T-helper 2 cell treated with Interferon-gamma antibody and Interleukin-4, amounts not matched to agents 5 μg/mL and 100 μg/mL, for 36 hours (primary cell): ENCODE measurements around the gene PTPN21.
A peak's percentile ranks its signal among the peaks of the same experiment; 100 is the strongest.

ENCODE experiments used
- DNase-seq: peaks from one replicate; pipeline ENCODE4 v3.0.0; 2021; ENCODE audit warnings: low spot score
- H3K27ac Mint-ChIP-seq: one replicate; pipeline ENCODE4 v1.8.0; 2021; ENCODE audit warnings: mild to moderate bottlenecking, mixed read lengths
- H3K27me3 Mint-ChIP-seq: one replicate; pipeline ENCODE4 v1.8.0; 2021; ENCODE audit warnings: low read depth, mixed read lengths
- H3K36me3 Mint-ChIP-seq: one replicate; pipeline ENCODE4 v1.8.0; 2021; ENCODE audit warnings: low read depth, mixed read lengths
- H3K4me1 Mint-ChIP-seq: one replicate; pipeline ENCODE4 v1.8.0; 2021; ENCODE audit warnings: low read depth, mixed read lengths
- H3K4me3 Mint-ChIP-seq: one replicate; pipeline ENCODE4 v1.8.0; 2022; ENCODE audit warnings: mild to moderate bottlenecking, moderate library complexity, mixed read lengths
- H3K9me3 Mint-ChIP-seq: one replicate; pipeline ENCODE4 v1.8.0; 2021; ENCODE audit warnings: mixed read lengths

The PTPN21 gene

DNA sequence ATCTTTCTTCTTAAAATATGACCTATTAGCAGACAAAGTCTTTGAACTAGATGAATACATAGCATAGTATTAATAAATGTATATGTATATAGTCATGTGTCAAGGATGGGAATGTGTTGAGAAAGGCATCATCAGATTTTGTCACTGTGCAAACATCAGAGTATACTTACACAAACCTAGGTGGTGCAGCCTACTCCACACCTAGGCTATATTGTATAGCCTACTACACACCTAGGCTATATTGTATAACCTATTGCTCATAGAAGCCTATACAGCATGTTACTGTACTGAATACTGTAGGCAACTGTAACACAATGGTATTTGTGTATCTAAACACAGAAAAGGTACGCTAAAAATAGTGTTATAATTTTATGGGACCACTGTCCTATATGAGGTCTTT lies 47.6 kb downstream of the PTPN21 start:
- Mint-ChIP-seq H3K36me3 (no peaks in the 10 kb centered on the region), H3K27ac (no peak overlapping the region), H3K9me3 (no peaks in the 10 kb centered on the region), H3K4me1 (no peaks in the 10 kb centered on the region), H3K4me3 (no peak overlapping the region), H3K27me3 (peaks cover 10% of the 10 kb centered on the region)
- no peak for DNase-seq

DNA sequence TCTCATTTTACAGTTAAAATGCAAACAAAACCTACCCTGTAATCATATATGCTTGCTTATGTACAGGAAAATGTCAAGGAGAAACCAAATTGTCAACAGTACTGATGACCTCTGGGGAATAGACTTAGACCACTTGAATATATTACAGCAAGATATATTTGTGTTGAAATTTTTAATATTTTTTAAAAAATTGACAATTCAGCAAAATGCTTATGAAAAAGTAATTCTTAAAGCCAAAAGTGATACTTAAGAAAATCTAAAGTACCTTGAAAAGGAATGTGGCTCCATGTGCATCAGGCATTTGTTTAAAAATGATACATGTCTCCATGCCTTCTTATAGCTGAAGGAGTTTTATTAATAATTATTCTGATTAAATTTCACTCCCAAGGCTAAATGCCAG lies 49.2 kb downstream of the PTPN21 start:
- Mint-ChIP-seq H3K36me3 (no peaks in the 10 kb centered on the region), H3K27ac (no peak overlapping the region), H3K27me3 (peaks cover 12% of the 10 kb centered on the region), H3K9me3 (no peaks in the 10 kb centered on the region), H3K4me1 (no peaks in the 10 kb centered on the region), H3K4me3 (no peak overlapping the region)
- no peak for DNase-seq

DNA sequence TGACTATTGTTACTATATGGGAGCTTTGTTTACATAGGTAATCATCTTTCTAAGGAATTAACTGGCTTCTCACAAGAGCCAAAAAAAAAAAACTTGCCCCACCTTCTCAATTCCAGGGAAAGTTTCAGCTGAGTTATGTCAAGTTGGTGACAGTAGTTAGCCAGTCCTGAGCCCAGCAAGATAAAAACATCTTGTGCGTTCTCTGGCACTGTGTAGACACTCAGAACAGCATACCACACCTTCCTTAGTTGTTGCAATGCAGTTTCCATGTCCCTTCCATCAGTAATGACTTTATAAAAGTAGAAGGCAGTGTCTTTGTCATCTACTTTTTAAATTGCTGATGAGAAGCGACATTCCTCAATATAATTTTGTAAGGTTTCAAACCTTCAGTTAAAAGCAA lies 50.2 kb downstream of the PTPN21 start:
- Mint-ChIP-seq H3K27me3 (peaks cover 12% of the 10 kb centered on the region), H3K9me3 (no peaks in the 10 kb centered on the region), H3K36me3 (no peaks in the 10 kb centered on the region), H3K4me3 (no peak overlapping the region), H3K27ac (no peak overlapping the region), H3K4me1 (no peaks in the 10 kb centered on the region)
- no peak for DNase-seq

DNA sequence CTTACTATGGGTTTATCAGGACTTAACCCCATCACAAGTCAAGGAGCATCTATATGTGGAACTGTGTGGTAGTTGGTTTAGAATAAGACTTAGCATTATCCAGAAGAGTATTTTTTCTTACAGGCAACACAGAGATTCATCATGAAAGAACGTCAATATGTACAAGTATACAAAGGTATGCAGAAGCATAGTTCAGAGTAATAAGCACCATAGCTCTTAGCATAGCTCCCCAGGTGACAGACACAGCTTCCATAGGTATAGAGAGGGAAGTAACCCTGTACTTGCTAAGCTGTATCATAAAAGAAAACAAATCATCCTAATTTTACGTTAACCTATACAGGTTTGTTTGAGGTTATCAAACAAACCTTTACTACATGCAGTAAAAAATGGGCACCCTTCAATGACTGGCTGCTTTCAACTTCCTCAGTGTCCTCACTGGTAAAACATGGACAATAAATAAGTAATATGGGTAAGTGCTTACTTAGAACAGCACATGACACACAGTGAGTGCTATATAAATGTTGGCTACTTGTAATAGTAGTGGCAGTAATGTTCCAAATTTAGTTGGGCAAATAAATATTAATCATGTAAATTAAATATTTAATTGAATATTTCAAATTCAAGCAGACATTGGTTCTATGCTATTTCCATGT lies 50.9 kb downstream of the PTPN21 start:
- no peaks in the 10 kb centered on the region for H3K36me3 Mint-ChIP-seq
- no peak for DNase-seq
- H3K4me1 Mint-ChIP-seq, result no peaks in the 10 kb centered on the region
- no peak overlapping the region for H3K4me3 Mint-ChIP-seq
- H3K9me3 Mint-ChIP-seq, result no peaks in the 10 kb centered on the region
- H3K27me3 Mint-ChIP-seq, result peaks cover 7% of the 10 kb centered on the region
- no peak overlapping the region for H3K27ac Mint-ChIP-seq

DNA sequence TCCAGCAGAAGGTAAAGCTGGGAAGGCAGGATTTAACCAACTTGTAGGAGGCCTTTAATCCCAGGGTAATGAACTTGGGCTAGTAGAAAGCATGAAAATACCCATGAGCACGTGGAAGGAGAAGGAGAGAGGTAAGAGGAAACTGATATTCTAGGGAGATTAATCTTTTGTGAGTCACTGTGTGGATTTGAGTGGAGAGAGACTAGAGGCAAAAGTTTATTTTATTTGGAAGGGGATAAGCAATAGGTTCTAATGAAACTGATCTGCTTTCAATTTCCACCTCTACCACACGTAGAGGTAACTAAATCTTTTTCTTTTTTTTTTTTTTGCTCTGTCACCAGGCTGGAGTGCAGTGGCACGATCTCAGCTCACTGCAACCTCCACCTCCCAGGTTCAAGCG lies 52.1 kb downstream of the PTPN21 start:
- no peak overlapping the region for H3K27ac Mint-ChIP-seq
- no peak overlapping the region for H3K4me3 Mint-ChIP-seq
- no peak for DNase-seq
- no peaks in the 10 kb centered on the region for H3K9me3 Mint-ChIP-seq
- peaks cover 4% of the 10 kb centered on the region for H3K27me3 Mint-ChIP-seq
- no peaks in the 10 kb centered on the region for H3K4me1 Mint-ChIP-seq
- H3K36me3 Mint-ChIP-seq, result no peaks in the 10 kb centered on the region

DNA sequence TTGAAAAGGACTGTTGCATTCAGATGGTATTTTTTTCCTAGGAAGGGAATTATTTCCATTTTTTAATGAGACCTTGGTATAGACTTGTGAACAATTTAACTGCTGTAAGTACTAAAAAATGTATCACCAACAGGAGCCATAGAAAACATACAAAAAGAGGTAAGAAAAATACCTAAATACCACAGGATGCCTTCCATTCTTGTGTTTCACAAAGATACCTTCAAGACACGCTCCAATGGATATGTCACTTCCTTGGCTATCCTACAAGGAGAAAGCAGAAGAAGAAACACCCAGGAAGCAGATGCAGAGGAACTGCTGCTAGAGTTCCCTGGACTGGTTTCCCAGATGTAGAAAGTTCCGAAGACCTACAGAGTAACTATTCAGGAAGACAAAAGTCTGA lies 54.2 kb downstream of the PTPN21 start:
- Mint-ChIP-seq H3K27me3 (peaks cover 4% of the 10 kb centered on the region), H3K4me3 (no peak overlapping the region), H3K36me3 (no peaks in the 10 kb centered on the region), H3K9me3 (no peaks in the 10 kb centered on the region), H3K27ac (no peak overlapping the region), H3K4me1 (no peaks in the 10 kb centered on the region)
- no peak for DNase-seq

DNA sequence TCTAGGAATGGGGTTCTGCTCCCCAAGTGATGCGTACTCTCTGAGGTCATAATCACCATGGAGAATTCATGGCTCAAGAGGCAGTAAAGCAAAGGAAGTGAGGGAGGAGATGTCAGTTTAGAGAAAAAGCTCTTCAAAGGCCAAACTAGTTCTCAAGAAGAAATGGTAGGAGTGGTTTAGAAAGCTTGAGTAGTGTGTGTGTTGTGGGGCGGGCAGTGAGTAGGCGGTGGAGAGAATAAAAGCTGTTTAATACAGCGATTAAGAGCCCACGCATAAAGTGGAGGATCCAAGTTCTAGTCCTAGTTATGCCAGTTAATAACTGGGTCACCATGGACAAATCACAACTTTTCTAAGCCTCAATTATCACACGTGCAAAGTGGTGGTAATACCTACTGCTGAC lies 55.6 kb downstream of the PTPN21 start:
- Mint-ChIP-seq H3K4me1 (no peaks in the 10 kb centered on the region), H3K36me3 (no peaks in the 10 kb centered on the region), H3K27ac (no peak overlapping the region), H3K9me3 (no peaks in the 10 kb centered on the region), H3K27me3 (peaks cover 4% of the 10 kb centered on the region), H3K4me3 (no peak overlapping the region)
- DNase-seq, result no peak

DNA sequence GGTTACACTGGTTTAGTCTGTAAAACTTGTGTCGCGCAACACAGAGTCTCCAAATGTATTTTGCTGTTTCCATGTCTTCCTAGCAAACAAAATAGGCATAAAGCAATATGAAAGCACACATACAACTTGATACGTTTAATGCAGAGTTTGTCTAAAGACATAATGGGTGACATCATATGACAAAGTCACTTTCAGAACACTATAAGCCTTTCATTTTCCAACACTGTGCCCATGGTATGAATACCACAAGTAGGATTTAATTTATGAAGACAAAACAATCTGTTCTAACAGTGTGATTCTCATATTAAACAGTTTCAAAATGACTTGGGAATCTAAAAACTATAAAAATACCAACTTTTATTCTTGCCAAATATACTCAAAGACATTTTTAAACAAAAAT lies 58.4 kb downstream of the PTPN21 start:
- no peak for DNase-seq
- peaks cover 2% of the 10 kb centered on the region for H3K27me3 Mint-ChIP-seq
- H3K4me3 Mint-ChIP-seq, result no peak overlapping the region
- H3K4me1 Mint-ChIP-seq, result peaks cover 4% of the 10 kb centered on the region
- H3K27ac Mint-ChIP-seq, result no peak overlapping the region
- no peaks in the 10 kb centered on the region for H3K9me3 Mint-ChIP-seq
- no peaks in the 10 kb centered on the region for H3K36me3 Mint-ChIP-seq

DNA sequence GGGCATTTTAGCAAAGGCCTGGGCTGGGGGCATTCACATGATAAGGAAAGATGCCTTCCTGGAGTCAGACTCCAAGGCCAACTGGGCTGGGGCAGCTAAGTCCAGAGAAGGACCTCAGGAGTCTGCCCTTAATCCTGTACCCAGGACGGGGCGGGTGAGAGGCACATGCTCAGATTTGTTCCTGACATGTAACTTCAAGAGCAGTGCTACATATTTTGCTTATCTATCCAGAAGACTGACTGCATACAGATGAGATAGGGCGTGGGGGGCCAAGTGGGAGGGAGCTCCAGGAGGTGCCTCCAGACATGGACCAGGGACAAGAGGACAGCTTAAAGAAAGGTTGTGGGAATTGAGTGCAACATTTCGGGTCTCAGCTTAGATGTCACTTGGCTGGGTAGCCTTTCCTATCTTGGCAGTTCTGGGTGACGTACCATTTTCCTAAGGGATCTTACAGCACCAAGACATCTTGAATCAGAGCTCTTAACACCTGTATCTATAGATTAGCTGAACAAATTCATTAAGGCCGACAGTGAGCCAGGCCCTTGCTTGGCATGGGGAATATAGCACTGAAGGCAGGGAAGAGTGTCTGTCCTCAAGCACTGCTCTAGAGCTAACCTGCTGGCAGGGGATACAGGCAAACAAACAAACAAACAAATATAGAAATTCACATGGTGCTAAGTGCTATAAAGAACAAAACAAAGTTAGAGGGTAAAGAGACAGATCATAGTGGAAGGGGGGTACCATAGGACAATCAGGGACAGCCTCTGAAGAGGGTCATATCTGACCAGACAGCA lies 61.2 kb downstream of the PTPN21 start:
- no peak overlapping the region for H3K27ac Mint-ChIP-seq

DNA sequence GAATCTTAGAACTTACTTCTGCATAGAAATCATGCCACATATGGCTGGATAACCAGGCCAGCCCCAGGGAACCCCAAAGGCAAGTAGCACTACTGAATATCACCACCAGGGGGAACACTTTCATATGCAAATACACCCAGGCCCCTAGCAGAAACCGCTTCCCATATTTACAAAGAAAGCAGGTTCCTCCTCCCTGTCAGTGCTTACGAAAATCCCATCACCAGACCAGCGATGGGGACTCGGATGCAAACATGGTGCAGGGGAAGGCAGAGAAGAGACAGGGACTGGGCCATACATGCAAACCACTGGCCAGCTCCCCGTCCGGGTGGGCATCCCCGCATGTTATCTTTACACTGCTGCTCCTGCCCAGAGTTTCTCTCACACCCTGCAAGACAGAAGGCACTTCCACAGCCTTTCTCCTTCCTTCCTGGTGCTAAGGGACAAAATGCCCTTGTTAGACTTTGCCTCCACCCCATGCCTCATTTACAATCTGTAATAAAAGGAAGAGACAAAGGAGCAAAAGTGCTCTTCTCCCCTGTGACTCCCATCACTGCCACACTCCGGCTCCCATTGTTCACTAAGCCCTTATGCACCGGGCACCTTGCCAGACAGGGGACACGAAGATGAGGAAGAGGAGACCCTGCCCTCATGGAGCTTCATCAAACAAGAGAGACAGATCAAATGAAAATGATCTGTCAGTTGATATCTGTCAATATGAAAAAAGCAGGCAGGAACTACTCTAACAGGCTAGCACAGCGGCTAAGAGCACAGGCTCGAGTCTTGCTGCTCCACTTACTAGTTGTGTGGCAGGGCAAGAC lies 62.3 kb downstream of the PTPN21 start:
- Mint-ChIP-seq H3K4me1 (peaks cover 4% of the 10 kb centered on the region), H3K36me3 (no peaks in the 10 kb centered on the region), H3K4me3 (no peak overlapping the region), H3K27me3 (peaks cover 2% of the 10 kb centered on the region), H3K27ac (no peak overlapping the region), H3K9me3 (no peaks in the 10 kb centered on the region)
- peak; percentile 29 for DNase-seq

More for the DNA sequence above, 61.2 kb downstream of the PTPN21 start:
- no peaks in the 10 kb centered on the region for H3K36me3 Mint-ChIP-seq
- H3K9me3 Mint-ChIP-seq, result no peaks in the 10 kb centered on the region
- H3K4me3 Mint-ChIP-seq, result no peak overlapping the region
- DNase-seq, result no peak
- peaks cover 2% of the 10 kb centered on the region for H3K27me3 Mint-ChIP-seq
- peaks cover 4% of the 10 kb centered on the region for H3K4me1 Mint-ChIP-seq

DNA sequence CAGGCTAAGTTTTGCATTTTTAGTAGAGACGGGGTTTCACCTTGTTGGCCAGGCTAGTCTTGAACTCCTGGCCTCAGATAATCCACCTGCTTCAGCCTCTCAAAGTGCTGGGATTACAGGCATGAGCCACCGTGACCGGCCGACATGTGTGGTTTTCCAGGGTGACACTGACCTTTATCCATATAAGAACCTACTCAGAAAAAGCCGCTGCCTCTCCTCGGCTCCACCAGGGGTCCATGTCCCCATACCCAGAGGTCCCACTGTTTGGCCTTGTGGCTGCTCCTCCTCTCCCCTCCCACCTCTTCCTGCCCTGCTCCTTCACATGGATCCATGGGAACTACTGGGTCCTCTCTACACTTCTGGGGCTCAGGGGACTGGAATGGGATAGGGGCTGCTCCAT lies 64.6 kb downstream of the PTPN21 start:
- peaks cover 4% of the 10 kb centered on the region for H3K4me1 Mint-ChIP-seq
- H3K4me3 Mint-ChIP-seq, result no peak overlapping the region
- H3K27ac Mint-ChIP-seq, result no peak overlapping the region
- H3K27me3 Mint-ChIP-seq, result peaks cover 2% of the 10 kb centered on the region
- H3K36me3 Mint-ChIP-seq, result no peaks in the 10 kb centered on the region
- H3K9me3 Mint-ChIP-seq, result no peaks in the 10 kb centered on the region
- no peak for DNase-seq

DNA sequence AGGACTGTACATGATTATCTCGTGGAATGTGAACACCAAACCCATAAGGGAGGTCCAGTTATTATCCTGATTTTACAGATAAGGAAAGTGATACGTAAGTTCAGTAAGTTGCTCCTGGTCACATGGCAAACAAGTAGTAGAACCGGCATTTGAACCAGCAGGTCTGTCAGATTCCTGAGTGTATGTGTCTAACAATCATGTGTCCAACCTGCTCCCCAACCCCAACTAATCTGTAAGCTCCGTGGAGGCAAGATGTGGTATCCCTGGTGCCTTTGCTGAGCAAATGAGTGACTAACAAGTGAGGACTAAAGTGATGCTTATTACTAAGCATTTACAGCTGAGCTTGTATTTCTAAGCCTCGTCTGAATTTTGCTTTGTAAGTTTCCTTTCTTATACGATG lies 65.9 kb downstream of the PTPN21 start:
- Mint-ChIP-seq H3K36me3 (no peaks in the 10 kb centered on the region), H3K4me1 (peaks cover 4% of the 10 kb centered on the region), H3K4me3 (no peak overlapping the region), H3K9me3 (no peaks in the 10 kb centered on the region), H3K27ac (no peak overlapping the region), H3K27me3 (peaks cover 2% of the 10 kb centered on the region)
- DNase-seq, result no peak

DNA sequence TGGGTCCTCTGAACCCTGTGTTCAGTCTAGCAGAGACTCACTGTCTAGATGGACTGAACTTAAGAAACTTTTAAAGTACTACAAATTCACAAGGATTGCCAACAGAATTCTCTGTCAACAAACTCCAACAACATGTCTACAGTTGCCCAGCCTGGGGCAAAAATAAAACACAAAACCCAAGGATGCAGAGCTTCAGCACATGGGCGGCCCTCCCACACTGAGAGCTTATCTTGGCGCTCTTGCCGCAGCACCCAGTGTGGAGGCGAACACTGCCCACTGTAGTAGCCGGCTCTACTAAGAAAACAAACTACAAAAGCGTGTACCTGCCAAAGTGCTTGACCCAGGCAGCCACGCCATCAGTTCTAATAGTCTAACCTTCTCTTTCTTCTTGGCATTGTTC lies 66.7 kb downstream of the PTPN21 start:
- Mint-ChIP-seq H3K4me1 (peaks cover 4% of the 10 kb centered on the region), H3K27ac (no peak overlapping the region), H3K4me3 (no peak overlapping the region), H3K9me3 (no peaks in the 10 kb centered on the region), H3K36me3 (no peaks in the 10 kb centered on the region), H3K27me3 (peaks cover 2% of the 10 kb centered on the region)
- no peak for DNase-seq

DNA sequence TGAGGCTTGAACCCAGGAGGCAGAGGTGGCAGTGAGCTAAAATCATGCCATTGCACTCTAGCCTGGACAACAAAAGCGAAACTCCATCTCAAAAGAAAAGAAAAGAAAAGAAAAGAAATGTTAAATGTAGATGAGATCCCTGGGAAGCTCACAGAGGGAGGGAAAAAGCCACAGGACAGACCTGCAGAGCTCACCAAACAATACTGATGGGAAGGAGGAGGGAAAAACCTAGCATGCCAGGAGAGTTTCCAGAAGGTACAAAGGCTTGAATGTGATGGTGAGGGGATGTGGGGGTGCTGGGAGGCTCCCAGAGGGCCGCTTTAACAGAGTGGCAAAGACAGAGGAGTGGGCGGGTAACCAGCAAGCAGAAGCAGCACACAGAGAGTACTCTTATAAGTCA lies 72.3 kb downstream of the PTPN21 start:
- H3K27ac Mint-ChIP-seq, result no peak overlapping the region
- no peak for DNase-seq
- H3K4me3 Mint-ChIP-seq, result no peak overlapping the region
- H3K9me3 Mint-ChIP-seq, result no peaks in the 10 kb centered on the region
- H3K4me1 Mint-ChIP-seq, result no peaks in the 10 kb centered on the region
- H3K27me3 Mint-ChIP-seq, result no peaks in the 10 kb centered on the region
- no peaks in the 10 kb centered on the region for H3K36me3 Mint-ChIP-seq
